Trophoblast cell (in vitro differentiated cells and primary cell): Measurements from ENCODE around the gene ZNF316.
"Not testable (repeated sequence)": the region's sequence is repeated elsewhere in the genome, so short reads cannot be mapped to it uniquely, and the experiment has no call there.

ENCODE experiments used
- DNase-seq, 2 donors: peaks; one replicate each; pipeline ENCODE4 v3.0.0-alpha.2; 2016
- H2AFZ ChIP-seq: 2 replicates; pipeline ENCODE4 v1.6.1; 2013; ENCODE audit warnings: low read length, moderate library complexity, mild to moderate bottlenecking; ENCODE audit not compliant: insufficient read depth, poor library complexity
- H2AK5ac ChIP-seq: 2 replicates; pipeline ENCODE4 v1.6.1; 2013; ENCODE audit warnings: mild to moderate bottlenecking, low read length
- H2BK120ac ChIP-seq: 2 replicates; pipeline ENCODE4 v1.6.1; 2013; ENCODE audit warnings: low read length, mild to moderate bottlenecking, moderate library complexity; ENCODE audit not compliant: insufficient read depth, poor library complexity
- H2BK12ac ChIP-seq: 2 replicates; pipeline ENCODE4 v1.6.1; 2013; ENCODE audit warnings: mild to moderate bottlenecking, low read length, moderate library complexity
- H2BK5ac ChIP-seq: 2 replicates; pipeline ENCODE4 v1.6.1; 2013; ENCODE audit warnings: low read length, low read depth, moderate library complexity, mild to moderate bottlenecking; ENCODE audit not compliant: poor library complexity
- H3K14ac ChIP-seq: 2 replicates; pipeline ENCODE4 v1.6.1; 2013; ENCODE audit warnings: mild to moderate bottlenecking, low read length
- H3K18ac ChIP-seq: 2 replicates; pipeline ENCODE4 v1.6.1; 2013; ENCODE audit warnings: mild to moderate bottlenecking, low read length
- H3K23ac ChIP-seq: 2 replicates; pipeline ENCODE4 v1.6.1; 2013; ENCODE audit warnings: low read length
- H3K27ac ChIP-seq: 2 replicates; pipeline ENCODE4 v1.5.1; 2013; ENCODE audit warnings: low read depth, mild to moderate bottlenecking, inconsistent platforms, low read length, moderate library complexity
- H3K27me3 ChIP-seq: 2 replicates; pipeline ENCODE4 v1.6.1; 2013; ENCODE audit warnings: inconsistent platforms, mild to moderate bottlenecking, low read length, moderate library complexity; ENCODE audit not compliant: insufficient read depth
- H3K36me3 ChIP-seq, 2 experiments: 1 replicate in 1 of 2; 2 replicates in 1 of 2; pipeline ENCODE4 v1.6.1; 2013; ENCODE audit warnings: low read length in 2 of 2, mild to moderate bottlenecking in 2 of 2, moderate library complexity in 1 of 2; ENCODE audit not compliant: insufficient read depth in 2 of 2, control insufficient read depth in 1 of 2
- H3K4ac ChIP-seq: 2 replicates; pipeline ENCODE4 v1.6.1; 2013; ENCODE audit warnings: low read depth, mild to moderate bottlenecking, low read length, moderate library complexity
- H3K4me1 ChIP-seq, 2 experiments: 1 replicate in 1 of 2; 2 replicates in 1 of 2; pipeline ENCODE4 v1.6.1; 2013; ENCODE audit warnings: low read length in 2 of 2, mild to moderate bottlenecking in 2 of 2, moderate library complexity in 1 of 2; ENCODE audit not compliant: insufficient read depth in 2 of 2, control insufficient read depth in 1 of 2
- H3K4me2 ChIP-seq: 2 replicates; pipeline ENCODE4 v1.6.1; 2013; ENCODE audit warnings: inconsistent platforms, mild to moderate bottlenecking, low read length, moderate library complexity
- H3K4me3 ChIP-seq: 2 replicates; pipeline ENCODE4 v1.5.1; 2013; ENCODE audit warnings: mild to moderate bottlenecking, low read depth, low read length, inconsistent platforms
- H3K79me1 ChIP-seq: one replicate; pipeline ENCODE4 v1.6.1; 2013; ENCODE audit warnings: low read length
- H3K79me2 ChIP-seq: 2 replicates; pipeline ENCODE4 v1.6.1; 2013; ENCODE audit warnings: low read length, mild to moderate bottlenecking; ENCODE audit not compliant: control insufficient read depth, insufficient read depth, poor library complexity
- H3K9ac ChIP-seq: 2 replicates; pipeline ENCODE4 v1.6.1; 2013; ENCODE audit warnings: mild to moderate bottlenecking, low read length
- H3K9me3 ChIP-seq: 2 replicates; pipeline ENCODE4 v1.6.1; 2013; ENCODE audit warnings: low read depth, mild to moderate bottlenecking, control low read depth, inconsistent platforms, low read length; ENCODE audit not compliant: insufficient read depth
- H4K12ac ChIP-seq: 2 replicates; pipeline ENCODE4 v1.6.1; 2013; ENCODE audit warnings: low read depth, mild to moderate bottlenecking, low read length, moderate library complexity
- H4K8ac ChIP-seq: 2 replicates; pipeline ENCODE4 v1.6.1; 2013; ENCODE audit warnings: low read depth, mild to moderate bottlenecking, low read length, moderate library complexity
- H4K91ac ChIP-seq: one replicate; pipeline ENCODE4 v1.6.1; 2013; ENCODE audit warnings: low read depth, mild to moderate bottlenecking, low read length, moderate library complexity
- WGBS: extraction: QIAGEN DNeasy Blood & Tissue Kit; methylation state at CpG from one replicate; pipeline ENCODE4 v1.1.7; 2013; ENCODE audit warnings: missing lambda C conversion rate; ENCODE audit not compliant: insufficient read length, insufficient coverage; ENCODE audit errors: extremely low coverage; 5-methylcytosine and 5-hydroxymethylcytosine counted together

ZNF316 gene

GRCh38 chr7:6670851-6671250 lies 33.7 kb downstream of the ZNF316 start:
- H3K4me1 ChIP-seq, H2BK5ac ChIP-seq, H3K27me3 ChIP-seq, H2BK120ac ChIP-seq, H3K4ac ChIP-seq, H3K79me1 ChIP-seq, H2AK5ac ChIP-seq, H4K8ac ChIP-seq, DNase-seq, H3K36me3 ChIP-seq, H3K4me3 ChIP-seq, H3K27ac ChIP-seq, H2BK12ac ChIP-seq, H3K4me2 ChIP-seq, H3K23ac ChIP-seq, H3K9me3 ChIP-seq, H3K9ac ChIP-seq, H3K14ac ChIP-seq, H3K18ac ChIP-seq, H4K91ac ChIP-seq, H2AFZ ChIP-seq, H3K79me2 ChIP-seq, H4K12ac ChIP-seq: not testable (repeated sequence)
- no CpG with 5 or more reads among the region's 34 CpGs for WGBS

GRCh38 chr7:6675807-6676405 lies 38.8 kb downstream of the ZNF316 start:
- Histone ChIP-seq H3K23ac (no peak overlapping the region), H4K8ac (no peak overlapping the region), H3K79me1 (no peaks in the 10 kb centered on the region), H4K12ac (no peak overlapping the region), H3K4me1 (no peaks in the 10 kb centered on the region), H3K36me3 (peaks cover 0 to 2% of the 10 kb centered on the region in 2 experiments), H2AK5ac (no peak overlapping the region), H3K79me2 (no peaks in the 10 kb centered on the region), H4K91ac (no peak overlapping the region), H3K27me3 (no peaks in the 10 kb centered on the region), H3K4me3 (no peak overlapping the region), H3K18ac (no peak overlapping the region), H3K9me3 (peaks cover 19% of the 10 kb centered on the region), H3K4ac (no peak overlapping the region), H2BK12ac (no peak overlapping the region), H2BK120ac (no peak overlapping the region), H3K9ac (no peak overlapping the region), H3K14ac (no peak overlapping the region), H2AFZ (no peak overlapping the region), H3K4me2 (no peak overlapping the region), H2BK5ac (no peak overlapping the region), H3K27ac (no peak overlapping the region)
- no CpG with 5 or more reads among the region's 1 CpG for WGBS
- DNase-seq = no peak

- Histone ChIP-seq H4K12ac (no peak overlapping the region), H3K14ac (no peak overlapping the region), H3K4me2 (no peak overlapping the region), H3K36me3 (peaks cover 3% of the 10 kb centered on the region in 2 experiments), H3K18ac (no peak overlapping the region), H2BK120ac (no peak overlapping the region), H2AK5ac (no peak overlapping the region), H3K27me3 (no peaks in the 10 kb centered on the region), H3K4me1 (no peaks in the 10 kb centered on the region), H2AFZ (no peak overlapping the region), H2BK12ac (no peak overlapping the region), H3K9ac (no peak overlapping the region), H4K91ac (no peak overlapping the region), H3K79me1 (no peaks in the 10 kb centered on the region), H4K8ac (no peak overlapping the region), H3K9me3 (peaks cover 28% of the 10 kb centered on the region), H3K27ac (no peak overlapping the region), H2BK5ac (no peak overlapping the region), H3K79me2 (no peaks in the 10 kb centered on the region), H3K23ac (no peak overlapping the region), H3K4ac (no peak overlapping the region), H3K4me3 (no peak overlapping the region)
- DNase-seq = no peak
- WGBS = no CpG with 5 or more reads among the region's 1 CpG
Measured at GRCh38 chr7:6680146-6680545, 43.0 kb downstream of the ZNF316 start.

GRCh38 chr7:6691103-6691502 lies 54.0 kb downstream of the ZNF316 start:
- Histone ChIP-seq H2BK120ac (no peak overlapping the region), H3K4me1 (no peaks in the 10 kb centered on the region), H3K9ac (no peak overlapping the region), H3K23ac (no peak overlapping the region), H2BK12ac (no peak overlapping the region), H3K79me1 (no peaks in the 10 kb centered on the region), H3K4me3 (no peak overlapping the region), H3K9me3 (peaks cover 34% of the 10 kb centered on the region), H4K91ac (no peak overlapping the region), H2AFZ (no peak overlapping the region), H3K4ac (no peak overlapping the region), H3K18ac (no peak overlapping the region), H3K27ac (no peak overlapping the region), H3K27me3 (no peaks in the 10 kb centered on the region), H3K4me2 (no peak overlapping the region), H2BK5ac (no peak overlapping the region), H3K14ac (no peak overlapping the region), H3K36me3 (peaks cover 27 to 63% of the 10 kb centered on the region in 2 experiments), H4K8ac (no peak overlapping the region), H3K79me2 (no peaks in the 10 kb centered on the region), H2AK5ac (no peak overlapping the region), H4K12ac (no peak overlapping the region)
- WGBS = no CpG with 5 or more reads among the region's 4 CpGs
- no peak for DNase-seq
